EH (cell line): ENCODE results near the gene RAPSN.
A peak's percentile ranks its signal among the peaks of the same experiment; 100 is the strongest.

ENCODE experiments used
- DNase-seq: peaks from one replicate; pipeline ENCODE4 v3.0.0-alpha.2; 2015; ENCODE audit warnings: low read depth

Gene RAPSN

GRCh38 chr11:47431356-47432083 lies 17.4 kb downstream of the RAPSN start:
- DNase-seq = no peak

- DNase-seq = no peak
Measured at GRCh38 chr11:47430524-47430923, 18.4 kb downstream of the RAPSN start.

DNA sequence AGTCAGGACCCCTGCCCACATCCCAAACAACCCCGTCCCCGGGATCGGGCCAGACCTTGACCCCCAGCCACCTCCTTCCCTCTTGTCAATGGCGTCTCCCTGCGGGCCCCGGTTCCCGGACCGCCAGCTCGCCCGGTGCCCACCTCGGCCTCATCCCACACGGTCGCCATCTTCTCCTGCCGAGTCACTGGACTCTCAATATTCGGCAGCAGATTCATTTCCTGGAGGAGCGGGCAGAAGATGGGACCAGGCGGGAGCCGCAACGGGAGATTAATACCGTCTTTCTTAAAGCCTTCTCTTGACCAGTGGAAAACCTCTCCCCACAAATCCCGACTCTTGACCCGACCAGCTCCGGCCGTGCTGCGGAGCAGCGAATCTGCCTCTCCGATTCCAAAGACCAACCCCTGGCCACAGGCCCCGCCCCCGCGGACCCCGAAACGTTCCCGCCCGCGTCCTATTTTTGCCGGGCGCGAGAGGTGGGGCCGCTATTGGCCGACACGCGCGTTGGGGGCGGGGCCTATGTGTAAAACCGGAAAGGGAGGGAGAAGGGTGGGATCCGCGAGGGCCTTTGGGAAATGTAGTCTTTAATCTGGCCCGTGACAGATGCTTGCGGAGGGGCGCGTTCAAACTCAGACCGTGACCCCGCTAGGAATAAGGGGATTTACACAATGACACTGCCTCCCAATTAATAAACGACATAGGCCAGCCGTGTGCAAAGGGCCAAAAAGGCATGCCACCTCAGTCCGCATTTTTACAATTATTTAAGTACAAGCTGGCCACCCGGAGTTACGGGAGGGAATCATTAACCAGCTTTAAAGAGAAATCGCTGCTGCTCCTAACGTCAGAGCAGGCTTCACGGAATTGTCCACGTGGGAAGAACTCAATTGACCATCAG lies 22.6 kb downstream of the RAPSN start, which contains the start of gene PSMC3:
PSMC3 (minus strand) TSS at position 378 of the 895 bp plus-strand sequence; CDS start at position 218, 160 bp downstream.
- peak; percentile 97 for DNase-seq

GRCh38 chr11:47425611-47426010 lies 23.3 kb downstream of the RAPSN start:
- no peak for DNase-seq

DNA sequence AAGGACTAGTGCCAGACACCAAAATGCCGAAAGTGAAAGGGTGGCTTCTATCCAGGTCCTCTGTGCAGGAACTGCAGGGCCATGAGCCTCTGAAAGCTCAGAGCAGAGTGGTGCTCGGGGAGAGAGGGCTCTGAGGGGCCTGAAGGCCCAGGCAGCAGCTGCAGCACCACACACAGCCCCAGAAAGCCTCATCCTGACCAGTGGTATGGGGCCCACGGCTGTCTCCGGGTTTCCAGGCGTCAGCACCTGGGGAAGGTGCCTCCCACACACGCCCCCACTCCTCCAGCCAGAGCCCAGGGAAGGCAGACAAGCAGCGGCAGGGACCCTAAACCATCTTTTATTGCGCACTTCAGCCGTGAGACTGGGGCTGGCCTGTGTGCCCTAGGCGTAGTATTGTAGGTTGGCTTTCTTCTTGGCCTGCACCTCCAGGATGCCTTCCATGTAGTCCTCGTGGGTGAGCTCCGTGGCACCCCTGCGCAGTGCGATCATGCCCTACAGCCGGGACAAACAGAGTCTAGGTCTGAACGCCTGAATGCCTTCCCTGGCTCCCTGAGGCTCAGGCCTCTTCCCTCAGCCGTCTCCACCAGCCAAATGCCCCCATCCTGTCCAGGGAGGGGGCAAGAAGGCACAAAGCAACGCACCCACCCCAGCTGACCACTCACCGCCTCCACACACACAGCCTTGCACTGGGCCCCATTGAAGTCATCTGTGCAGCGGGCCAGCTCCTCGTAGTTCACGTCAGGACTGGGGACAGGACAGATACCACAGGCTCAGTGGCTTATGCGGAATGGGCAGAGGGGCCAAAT lies 30.3 kb downstream of the RAPSN start:
- DNase-seq = no peak

- DNase-seq = no peak
Measured at GRCh38 chr11:47417712-47418111, 31.2 kb downstream of the RAPSN start.

DNA sequence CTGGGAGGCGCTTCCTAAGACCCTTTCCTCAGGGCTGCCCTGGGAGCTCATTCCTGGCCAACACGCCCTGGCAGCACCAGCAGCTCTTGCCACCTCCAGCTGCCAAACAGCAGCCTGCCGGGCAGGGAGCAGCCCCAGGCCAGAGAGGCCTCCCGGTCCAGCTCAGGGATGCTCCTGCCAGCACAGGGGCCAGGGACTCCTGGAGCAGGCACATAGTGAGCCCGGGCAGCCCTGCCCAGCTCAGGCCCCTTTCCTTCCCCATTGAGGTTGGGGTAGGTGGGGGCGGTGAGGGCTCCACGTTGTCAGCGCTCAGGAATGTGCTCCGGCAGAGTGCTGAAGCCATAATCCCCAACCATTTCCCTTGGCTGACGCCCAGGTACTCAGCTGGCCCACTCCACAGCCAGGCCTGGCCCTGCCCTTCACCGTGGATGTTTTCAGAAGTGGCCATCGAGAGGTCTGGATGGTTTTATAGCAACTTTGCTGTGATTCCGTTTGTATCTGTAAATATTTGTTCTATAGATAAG lies 32.9 kb downstream of the RAPSN start:
- DNase-seq = peak; percentile 98

DNA sequence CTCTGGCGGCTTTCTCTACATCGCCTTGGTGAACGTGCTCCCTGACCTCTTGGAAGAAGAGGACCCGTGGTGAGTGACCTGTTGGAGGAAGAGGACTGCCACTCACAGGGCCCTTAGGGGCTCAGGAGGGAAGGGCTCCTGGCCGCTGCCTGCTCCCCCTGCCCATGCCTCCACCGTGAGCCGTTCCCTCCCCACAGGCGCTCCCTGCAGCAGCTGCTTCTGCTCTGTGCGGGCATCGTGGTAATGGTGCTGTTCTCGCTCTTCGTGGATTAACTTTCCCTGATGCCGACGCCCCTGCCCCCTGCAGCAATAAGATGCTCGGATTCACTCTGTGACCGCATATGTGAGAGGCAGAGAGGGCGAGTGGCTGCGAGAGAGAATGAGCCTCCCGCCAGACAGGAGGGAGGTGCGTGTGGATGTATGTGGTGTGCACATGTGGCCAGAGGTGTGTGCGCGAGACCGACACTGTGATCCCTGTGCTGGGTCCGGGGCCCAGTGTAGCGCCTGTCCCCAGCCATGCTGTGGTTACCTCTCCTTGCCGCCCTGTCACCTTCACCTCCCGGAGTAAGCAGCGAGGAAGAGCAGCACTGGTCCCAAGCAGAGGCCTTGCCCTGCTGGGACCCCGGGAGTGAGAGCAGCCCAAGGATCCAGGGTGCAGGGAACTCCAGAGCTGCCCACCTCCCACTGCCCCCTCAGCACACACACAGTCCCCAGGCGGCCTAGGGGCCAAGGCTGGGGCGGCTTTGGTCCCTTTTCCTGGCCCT lies 33.7 kb downstream of the RAPSN start:
- no peak for DNase-seq

DNA sequence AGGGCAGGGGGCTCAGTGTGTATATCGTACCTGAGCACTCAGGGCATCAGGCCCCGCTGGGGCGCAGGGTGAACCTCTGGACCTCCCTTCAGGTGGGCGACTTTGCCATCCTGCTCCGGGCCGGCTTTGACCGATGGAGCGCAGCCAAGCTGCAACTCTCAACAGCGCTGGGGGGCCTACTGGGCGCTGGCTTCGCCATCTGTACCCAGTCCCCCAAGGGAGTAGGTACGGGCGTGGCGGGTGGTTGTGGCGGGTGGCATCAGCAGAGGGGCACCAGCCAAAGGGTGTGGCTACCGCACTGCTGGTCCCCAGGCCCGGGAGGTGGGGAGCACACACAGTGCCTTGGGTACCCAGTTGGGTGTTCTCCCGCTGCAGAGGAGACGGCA lies 34.3 kb downstream of the RAPSN start:
- DNase-seq = no peak

GRCh38 chr11:47413908-47414684 lies 34.8 kb downstream of the RAPSN start:
- DNase-seq = peak; percentile 74

DNA sequence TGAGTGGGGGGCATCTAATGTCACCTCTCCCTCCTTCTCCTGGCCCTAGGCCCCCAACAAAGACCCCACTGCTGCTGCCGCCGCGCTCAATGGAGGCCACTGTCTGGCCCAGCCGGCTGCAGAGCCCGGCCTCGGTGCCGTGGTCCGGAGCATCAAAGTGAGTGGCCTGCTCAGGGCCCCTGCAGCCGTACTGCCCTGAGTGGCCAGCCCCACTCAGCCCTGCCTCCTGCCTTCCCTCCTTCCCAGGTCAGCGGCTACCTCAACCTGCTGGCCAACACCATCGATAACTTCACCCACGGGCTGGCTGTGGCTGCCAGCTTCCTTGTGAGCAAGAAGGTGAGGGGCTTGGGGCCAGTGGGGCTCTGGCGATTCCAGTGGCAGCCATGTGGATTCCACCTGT lies 35.6 kb downstream of the RAPSN start:
- no peak for DNase-seq

DNA sequence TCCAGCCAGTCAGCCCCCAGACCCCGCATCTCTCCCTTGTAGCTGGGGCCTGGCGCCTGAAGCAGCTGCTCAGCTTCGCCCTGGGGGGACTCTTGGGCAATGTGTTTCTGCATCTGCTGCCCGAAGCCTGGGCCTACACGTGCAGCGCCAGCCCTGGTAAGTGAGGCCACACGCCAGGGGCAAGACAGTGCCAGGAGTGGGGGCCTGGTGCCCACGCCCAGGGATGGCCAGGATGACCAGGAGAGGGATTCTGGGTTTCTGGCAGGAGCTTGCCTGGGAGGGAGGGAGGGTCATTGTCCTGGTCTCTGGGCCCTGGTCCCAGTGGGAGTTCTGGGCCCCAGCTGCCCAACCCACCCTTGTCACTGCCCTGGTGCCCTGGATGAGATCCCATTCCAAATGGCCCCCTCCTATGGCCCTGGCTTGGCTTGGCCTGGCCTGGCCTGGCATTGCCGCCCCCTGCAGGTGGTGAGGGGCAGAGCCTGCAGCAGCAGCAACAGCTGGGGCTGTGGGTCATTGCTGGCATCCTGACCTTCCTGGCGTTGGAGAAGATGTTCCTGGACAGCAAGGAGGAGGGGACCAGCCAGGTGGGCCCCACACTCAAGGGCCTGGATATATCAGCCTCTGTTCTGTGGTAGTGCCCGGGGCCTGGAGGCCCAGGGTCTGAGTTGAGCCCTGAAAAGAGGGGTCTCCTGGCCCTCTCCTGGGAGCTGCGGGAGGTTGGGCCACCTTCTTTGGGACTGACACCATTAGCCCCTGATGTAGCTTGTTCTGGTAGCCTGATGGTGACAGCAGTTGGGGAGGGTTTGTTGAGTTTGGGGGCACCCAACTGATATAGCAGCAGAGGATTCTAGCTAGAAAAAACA lies 36.8 kb downstream of the RAPSN start:
- DNase-seq = peak; percentile 51

DNA sequence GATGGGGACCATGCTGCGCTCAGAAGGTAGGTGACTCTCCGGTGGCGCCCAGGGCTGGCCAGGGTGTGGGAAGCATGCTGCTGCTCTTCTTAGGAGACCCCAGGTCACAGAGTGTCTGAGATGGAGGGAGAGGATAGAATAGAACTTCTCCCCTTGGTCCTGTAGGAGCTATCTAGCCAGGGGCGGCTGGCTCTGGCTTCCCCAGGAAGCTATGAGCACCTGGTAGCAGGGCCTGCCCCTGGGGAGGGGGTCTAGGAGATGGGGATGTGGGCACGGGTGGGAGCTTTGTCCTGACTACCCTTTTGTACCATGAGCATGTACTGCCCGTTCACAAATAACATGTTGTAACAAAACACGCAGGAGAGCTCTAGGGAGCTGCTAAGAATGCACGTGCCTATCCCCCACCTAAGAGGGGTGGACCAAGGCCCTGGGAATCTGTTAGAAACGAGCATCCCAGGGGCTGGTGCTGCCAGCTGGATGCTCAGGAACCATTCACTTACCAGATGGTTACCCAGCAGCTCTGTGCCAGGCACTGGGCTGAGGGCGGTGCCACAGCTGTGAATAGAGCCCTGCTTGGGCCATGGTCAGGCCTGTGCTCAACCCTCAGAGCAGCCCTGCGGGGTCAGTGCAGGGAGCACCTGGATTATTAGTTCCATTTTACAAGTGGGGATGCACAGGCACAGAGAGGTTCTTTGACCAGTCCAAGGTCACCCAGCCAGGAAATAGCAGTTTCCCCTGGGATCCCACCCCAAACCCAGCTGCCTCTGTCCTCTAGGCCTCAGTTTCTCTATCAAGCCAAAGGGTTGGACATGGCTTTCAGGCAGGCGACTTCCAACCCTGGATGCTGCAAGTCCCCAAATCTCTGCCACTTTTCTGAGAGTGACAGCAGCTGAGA lies 38.3 kb downstream of the RAPSN start:
- DNase-seq = no peak

DNA sequence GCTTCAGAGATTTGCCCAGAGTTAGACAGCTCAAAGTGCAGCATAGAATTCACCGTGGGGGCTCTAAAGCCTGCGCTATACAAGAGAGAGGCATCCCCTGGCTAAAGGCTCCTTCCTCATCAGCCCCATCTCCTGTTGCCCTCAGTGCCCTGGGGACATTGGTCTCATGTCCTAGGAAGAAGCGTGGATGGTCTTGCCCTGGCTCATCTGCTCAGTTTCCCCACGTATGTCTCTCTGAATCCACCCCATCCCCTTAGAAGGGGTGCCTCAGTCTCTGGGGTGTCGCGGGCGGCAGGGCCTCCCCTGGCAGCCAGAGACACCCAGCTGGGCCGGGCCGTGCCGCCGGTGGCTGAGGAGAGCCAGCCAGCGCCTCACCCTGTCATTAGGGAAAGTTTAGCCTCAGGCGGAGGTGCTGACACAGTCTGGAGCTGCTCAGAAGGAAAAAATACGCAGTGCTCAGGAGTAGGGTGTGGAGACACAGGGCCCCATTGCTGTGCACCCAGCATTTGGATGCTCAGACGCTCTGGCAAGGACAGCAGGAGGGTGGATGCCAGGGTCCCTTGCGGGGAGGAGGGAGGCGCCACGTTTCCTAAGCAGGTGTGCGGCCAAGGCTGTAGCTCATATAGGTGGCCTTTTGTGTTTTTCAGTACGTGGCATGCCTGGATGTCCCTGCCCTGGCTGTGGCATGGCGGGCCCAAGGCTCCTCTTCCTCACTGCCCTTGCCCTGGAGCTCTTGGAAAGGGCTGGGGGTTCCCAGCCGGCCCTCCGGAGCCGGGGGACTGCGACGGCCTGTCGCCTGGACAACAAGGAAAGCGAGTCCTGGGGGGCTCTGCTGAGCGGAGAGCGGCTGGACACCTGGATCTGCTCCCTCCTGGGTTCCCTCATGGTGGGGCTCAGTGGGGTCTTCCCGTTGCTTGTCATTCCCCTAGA lies 39.2 kb downstream of the RAPSN start:
- DNase-seq = peak; percentile 71

GRCh38 chr11:47408598-47409439 lies 40.1 kb downstream of the RAPSN start:
- peak; percentile 91 for DNase-seq
